ENCODE data around the gene SARS1.
"Not testable (repeated sequence)": the region's sequence is repeated elsewhere in the genome, so short reads cannot be mapped to it uniquely, and the experiment has no call there.

Gene SARS1

DNA sequence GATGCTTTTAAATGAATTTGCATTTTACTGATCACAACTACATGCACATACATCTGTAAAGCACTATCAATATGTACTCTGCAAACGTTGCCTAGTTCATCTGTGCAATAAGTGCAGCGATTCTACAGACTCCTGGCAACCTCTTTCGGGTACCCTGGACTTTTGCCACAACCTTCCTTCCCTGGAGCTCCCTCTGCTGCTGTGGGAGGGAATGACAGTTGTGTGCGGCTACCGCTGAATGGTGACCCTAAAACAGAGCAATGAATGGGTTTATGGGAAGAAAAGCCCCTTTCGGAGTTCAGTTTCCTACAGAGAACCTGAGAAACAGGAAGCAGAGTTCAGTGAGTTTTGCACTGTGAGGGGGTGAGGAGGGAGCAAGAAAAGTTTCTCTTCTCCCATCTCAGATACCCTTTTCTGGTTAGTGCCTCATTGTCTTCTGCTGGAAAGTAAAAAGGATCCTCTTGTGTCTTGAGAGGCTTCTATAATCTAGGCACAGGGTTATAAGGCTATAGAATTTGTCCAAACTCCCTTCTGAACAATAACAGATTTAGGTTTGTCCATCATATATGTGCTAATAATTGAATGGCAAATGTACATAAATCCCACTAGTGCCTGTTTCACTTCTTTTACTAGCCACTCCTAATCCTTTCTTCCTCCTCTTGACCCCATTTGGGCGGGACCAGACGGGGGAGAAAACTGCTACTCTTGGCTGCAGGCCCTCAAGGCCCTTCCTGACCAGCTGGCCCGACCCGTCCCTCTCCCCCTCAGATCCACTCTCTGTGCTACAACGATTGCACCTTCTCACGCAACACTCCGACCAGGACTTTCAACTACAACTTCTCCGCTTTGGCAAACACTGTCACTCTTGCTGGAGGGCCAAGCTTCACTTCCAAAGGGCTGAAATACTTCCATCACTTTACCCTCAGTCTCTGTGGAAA lies 19.8 kb upstream of the SARS1 start:
- peak; percentile 67 for DNase-seq (ENCODE audit: low spot score)

DNA sequence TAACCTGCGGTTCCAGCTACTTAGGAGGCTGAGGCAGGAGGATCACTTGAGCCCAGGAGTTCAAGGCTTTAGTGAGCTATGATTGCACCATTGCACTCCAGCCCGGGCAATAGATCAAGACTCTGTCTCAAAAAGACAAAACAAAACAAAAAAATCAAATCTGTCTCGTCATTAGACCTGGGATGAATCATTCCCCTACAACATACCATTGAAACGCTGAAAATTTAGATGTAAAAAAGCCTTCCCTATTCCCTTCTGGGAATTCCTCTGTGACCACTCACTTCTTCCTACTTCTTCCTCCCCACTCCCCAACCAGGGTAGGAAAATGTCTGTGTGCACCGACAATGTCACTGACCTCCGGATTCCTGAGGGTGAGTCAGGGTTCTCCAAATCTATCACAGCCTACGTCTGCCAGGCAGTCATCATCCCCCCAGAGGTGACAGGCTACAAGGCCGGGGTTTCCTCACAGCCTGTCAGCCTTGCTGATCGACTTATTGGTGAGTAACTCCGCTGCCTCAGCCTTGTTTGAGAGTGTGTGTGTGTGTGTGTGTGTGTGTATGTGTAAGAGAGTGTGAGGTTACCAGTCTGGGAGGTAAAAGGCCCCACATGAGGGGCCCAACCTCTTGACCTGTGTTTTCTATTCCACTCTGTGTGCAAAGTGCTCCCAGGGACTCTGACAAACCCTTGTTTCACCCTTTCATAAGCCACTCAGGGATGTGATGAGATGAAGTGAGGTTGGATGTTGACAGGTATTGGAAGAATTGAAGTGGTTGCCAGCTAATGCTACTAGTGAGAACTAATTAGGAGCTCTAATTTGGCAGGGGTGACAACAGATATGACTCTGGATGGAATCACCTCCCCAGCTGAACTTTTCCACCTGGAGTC lies 16.3 kb upstream of the SARS1 start:
- DNase-seq (ENCODE audit: low spot score), result no peak

- no peak for DNase-seq (ENCODE audit: low spot score)
Observed at GRCh38 chr1:109198043-109198695, 15.5 kb upstream of the SARS1 start.

DNA sequence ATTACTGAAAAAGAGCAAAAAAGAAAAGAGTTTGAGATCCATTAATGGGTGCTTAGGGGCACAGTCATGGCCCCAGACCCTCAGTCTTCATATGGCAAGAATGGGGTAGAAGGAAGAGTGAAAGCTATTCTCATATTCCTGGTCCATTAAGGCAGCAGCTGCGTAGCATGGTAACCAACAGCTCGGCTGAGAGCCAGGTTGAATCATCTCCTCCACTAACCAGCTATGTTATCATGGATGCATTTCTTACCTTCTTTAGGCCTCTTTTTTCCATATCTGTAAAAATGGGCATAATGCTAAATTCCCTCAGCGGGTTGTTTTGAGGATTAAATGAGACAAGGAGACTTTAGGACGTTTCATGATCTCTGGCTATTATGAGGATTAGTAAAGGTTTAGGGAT lies 15.0 kb upstream of the SARS1 start:
- no peak for DNase-seq (ENCODE audit: low spot score)

GRCh38 chr1:109199710-109200109 lies 14.0 kb upstream of the SARS1 start:
- DNase-seq (ENCODE audit: low spot score), result no peak

DNA sequence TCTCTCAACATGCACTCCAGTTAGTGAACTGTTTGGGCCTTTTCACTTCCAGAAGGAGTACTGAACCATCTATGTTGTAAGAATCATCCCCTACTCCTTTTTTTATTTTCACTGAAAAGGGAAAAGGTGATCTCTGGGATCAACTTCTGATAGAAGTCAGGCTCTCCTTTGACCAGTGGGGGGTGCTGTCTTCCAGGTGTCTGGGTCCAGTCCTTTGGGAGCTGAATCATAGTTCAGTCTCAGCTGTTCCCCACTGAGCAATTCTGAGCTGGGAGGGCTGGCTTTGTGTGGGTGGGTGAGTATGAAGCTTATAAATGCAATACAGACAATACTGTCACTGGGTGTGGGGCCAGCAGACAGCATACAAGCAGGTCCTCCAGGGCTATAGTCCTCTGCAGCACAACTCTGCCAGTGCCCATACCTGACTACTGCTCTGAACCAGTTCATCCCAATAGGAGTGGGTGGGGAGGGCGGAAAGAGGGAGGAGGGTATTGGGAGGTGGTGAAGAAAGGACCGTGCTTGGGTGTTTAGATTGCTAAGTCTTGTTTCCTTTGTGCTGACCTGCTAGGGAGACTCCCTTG lies 12.5 kb upstream of the SARS1 start:
- peak; percentile 57 for DNase-seq (ENCODE audit: low spot score)

DNA sequence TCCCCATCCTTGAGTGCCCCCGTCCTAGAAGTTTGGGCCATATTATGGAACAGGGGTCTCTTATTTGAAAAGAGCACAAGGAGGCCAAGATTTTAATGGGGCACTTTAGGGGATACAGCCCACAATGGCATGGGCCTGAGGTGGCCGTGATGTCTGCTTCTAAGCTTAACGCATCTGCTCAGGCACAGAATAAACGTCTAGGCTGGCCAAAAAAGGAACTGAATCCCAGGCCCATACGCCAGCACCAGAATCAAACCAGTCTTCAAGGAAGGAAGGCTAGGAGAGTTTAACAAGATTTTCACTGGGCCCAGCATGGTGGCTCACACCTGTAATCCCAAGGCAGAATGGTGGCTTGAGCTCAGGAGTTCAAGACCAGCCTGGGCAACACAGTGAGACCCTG lies 9.2 kb upstream of the SARS1 start:
- no peak for DNase-seq (ENCODE audit: low spot score)

- DNase-seq (ENCODE audit: low spot score), result no peak
Observed at GRCh38 chr1:109206339-109206738, 7.4 kb upstream of the SARS1 start.

GRCh38 chr1:109207467-109208103 lies 6.1 kb upstream of the SARS1 start:
- no peak for DNase-seq (ENCODE audit: low spot score)

GRCh38 chr1:109208394-109208793 lies 5.3 kb upstream of the SARS1 start:
- DNase-seq (ENCODE audit: low spot score), result no peak

DNA sequence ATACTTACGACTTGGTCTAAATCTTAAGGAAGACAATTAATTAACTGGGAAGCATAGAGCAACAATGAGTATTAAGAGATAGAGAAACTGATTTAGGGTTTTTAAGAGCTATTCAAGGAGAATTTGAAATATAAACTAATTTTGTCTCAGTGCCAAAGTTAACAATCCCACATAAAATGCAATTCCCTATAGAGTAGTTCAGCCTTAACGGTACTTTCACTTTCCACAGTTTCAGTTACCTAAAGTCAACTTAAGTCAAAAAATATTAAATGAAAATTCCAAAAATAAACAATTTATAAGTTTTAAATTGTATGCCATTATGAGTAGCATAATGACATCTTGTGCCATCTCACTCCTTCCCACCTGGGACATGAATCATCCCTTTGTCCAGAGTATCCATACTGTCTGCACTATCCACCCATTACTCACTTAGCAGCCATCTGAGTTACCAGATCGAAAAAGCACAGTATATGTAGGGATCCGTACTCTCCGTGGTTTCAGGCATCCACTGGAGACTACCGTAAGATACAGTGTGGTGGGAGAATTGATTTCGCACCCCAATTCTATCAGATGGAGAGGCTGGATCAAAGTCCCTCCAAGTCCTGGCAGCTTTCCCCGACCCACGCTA lies 4.8 kb upstream of the SARS1 start:
- DNase-seq (ENCODE audit: low spot score), result no peak

DNA sequence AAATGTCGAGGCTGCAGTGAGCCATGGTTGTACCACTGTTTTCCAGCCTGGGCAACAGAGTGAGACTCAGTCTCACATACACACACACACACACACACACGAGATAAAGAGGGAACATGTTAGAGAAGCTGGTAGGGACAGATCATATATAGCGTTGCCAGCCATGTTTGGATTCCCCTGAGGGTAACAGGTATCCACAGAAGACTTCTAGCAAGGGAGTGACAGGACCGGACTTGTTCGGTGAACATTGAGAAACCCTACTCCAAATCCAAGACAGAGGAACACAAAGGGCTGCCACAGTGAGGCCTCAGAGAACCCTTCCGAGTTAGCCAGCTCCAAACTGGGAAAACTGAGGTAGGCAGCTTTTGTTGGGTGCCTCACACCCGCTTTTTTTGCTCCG lies 3.7 kb upstream of the SARS1 start:
- DNase-seq (ENCODE audit: low spot score), result no peak

DNA sequence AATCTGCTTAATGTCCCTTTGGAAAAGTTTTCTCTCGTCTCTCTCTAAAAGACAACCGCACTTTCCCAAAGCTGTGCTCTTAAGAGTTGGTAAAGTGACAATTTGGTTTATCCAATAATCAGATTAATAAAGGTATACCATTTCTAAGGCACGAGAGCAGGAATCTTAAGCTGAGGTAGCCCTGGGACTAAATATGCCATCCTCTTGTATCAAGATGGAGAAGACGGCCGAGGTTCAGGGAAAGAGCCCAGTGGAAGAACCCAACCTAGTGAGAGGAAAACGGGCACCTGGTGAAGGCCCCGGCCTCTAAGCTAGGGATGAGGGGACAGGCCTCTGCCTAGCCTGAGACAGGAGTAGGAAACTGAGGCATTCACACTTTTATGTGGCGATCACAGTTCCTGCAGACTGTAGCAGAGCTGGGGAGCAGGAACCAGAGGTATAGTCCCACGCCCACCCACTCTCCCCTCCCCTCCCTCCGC lies 334 bp upstream of the SARS1 start:
- no peak for DNase-seq (ENCODE audit: low spot score)

DNA sequence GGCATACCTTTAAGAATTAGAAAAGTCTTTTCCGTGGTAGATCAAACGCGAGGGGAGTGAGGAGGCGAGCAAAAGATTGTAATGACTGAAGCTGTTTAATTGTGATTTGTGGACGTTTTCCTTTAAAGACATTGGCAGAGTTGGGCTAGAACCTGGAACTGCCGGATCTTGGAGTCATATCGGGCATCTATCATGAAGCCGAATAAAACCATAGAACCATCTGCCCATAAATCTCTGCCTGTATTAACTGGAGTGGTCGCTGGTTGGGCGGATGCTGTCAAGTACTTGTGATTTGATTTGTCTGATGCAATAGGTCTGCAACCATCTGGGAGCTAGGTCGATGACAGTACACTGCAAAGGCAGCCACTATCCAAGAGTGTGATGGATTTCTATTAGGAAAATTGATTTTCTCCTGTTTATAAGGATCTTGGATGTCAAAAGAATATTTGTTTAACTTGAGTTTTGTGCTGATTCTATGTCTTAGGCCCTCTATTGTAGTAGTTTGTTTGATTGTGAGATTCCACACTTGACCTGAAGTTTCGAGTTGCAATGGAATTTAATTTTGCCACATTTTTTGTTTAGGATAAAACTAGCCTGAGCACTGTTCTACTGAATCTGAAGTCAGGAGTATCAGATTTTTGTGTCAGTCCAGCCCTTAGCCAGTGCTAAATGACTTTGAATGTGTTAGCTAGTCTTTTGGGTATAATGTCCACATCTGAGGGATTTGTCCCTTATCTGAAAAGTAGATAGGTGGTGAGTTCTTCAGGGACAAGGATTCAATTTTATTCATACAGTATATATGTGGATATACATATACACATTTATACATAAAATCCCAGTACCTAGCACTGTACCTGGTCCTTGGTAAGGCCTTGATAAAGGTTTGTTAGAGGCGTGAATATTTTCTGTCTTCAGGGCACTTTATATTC lies 1.2 kb downstream of the SARS1 start:
- peak; percentile 56 for DNase-seq (ENCODE audit: low spot score)

- no peak for DNase-seq (ENCODE audit: low spot score)
Observed at GRCh38 chr1:109216662-109217061, 2.9 kb downstream of the SARS1 start.

DNA sequence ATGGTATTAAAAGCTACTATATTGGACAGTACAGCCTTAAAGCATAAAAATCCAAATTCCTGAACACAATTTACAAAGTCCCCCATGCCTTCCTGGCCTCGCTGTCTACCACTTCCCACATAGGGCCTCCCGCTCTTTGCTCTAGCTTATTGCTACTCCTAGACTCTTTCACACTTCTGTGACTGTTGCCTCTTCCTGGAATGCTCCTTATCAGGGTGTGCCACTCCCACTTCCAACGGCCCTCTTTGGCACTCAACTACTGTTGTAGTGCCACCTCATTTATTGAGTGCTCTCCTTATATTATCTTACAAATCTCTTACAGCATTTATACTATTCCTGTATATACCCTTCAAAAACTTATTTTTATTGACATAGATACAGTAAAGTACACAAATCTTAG lies 4.8 kb downstream of the SARS1 start:
- no peak for DNase-seq (ENCODE audit: low spot score)

GRCh38 chr1:109221201-109221600 lies 7.5 kb downstream of the SARS1 start:
- DNase-seq (ENCODE audit: low spot score), result not testable (repeated sequence)

DNA sequence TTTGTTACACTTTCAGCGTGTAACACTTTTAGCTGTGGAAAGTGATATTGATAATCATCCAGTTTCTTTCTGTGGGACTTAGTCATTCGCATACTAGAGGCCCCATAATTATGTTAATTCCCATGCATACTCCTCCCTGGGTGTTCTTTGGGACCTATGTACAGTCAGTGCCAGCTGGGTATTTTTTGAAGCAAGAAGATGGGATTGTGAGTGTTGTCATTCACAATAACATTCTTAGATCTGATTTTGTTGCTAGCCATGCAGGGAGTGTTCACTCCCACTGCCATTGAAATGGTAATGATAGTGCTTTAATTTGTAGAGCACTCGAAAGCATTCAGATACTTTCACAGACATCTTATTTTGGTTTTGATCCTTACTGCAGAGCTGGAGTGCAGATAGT lies 11.6 kb downstream of the SARS1 start:
- DNase-seq (ENCODE audit: low spot score), result no peak

DNA sequence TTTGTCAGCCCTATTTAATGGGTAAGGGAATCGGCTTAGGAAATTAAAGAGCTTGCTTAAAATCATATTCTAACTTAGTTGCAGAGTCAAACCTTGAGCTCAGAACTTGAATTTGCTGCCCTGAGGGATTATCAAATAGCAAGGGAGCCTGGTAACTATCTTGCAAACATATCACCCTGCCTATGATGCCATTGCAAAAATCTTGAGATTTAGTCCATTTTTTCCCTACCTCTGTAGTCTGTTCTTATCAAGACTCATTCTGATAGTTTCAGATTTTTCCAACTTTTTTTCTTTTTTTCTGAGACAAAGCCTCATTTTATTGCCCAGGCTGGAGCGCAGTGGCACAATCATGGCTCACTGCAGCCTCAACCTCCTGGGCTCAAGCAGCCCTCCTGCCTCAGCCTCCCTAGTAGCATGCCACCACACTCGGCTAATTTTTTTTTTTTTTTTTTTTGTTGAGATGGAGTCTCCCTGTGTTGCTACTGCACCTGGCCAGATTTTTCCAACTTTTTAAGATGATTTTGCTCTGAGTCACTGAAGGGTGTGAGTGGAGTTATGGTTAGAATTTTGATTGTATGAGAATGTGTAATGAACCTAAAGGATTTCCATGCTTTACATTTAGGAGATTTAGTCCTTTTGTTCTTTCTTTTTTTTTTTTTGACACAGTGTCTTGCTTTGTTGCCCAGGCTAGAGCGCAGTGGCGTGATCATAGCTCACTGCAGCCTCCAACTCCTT lies 12.2 kb downstream of the SARS1 start:
- DNase-seq (ENCODE audit: low spot score), result no peak

Measured in HuH-7 (cell line).